HG03558 (cell line): ENCODE data around the gene UBFD1.
"Not testable (repeated sequence)": the region's sequence is repeated elsewhere in the genome, so short reads cannot be mapped to it uniquely, and the experiment has no call there.

Experiments
- ATAC-seq: cut with Tn5 transposase; IDR thresholded peaks from one replicate; pipeline ENCODE4 v1.9.1; 2021; ENCODE audit warnings: moderate number of reproducible peaks; ENCODE audit not compliant: unreplicated experiment; ENCODE audit errors: extremely low read depth

UBFD1 gene

DNA sequence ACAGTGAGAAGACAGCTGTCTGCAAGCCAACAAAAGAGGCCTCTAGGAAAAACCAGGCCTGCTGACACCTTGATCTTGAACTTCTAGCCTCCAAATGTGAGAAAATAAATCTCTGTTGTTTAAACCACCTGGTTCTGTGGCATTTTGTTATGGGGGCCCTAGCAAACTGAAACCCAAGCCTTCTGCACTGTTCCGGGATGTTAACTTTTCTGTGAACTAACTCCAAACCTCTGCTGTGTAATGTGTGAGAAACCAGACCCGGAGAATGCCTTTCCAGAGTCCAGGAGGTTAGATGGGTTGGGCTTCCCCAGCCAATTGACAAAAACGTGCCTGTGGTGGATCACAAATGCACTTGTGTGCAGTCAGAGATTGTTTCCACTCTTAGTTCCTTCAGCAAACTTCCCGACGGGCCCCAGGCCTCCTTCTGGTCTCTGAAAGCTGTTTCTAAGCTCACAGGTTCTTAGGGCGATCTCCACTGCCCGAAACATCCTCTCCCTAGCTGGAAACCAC, 33.6 kb upstream of the UBFD1 start:
- no peak for ATAC-seq

DNA sequence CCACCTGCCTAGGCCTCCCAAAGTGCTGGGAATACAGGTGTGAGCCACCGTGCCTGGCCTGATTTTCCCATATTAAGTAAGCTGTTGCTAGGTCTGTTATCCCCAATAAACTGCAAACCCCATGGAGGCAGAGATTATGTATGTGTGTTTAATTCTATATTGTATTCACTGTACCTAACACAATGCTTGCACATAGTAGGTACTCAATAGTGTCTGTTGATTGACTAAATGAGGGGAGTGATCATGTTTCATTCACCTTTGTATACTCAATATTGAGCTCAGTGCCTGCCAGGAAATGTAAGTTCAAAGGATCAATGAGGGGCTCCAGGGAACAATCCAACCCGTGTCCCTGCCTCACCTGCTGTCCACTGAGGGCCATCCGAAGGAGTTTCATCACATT, 32.6 kb upstream of the UBFD1 start:
- ATAC-seq = no peak

DNA sequence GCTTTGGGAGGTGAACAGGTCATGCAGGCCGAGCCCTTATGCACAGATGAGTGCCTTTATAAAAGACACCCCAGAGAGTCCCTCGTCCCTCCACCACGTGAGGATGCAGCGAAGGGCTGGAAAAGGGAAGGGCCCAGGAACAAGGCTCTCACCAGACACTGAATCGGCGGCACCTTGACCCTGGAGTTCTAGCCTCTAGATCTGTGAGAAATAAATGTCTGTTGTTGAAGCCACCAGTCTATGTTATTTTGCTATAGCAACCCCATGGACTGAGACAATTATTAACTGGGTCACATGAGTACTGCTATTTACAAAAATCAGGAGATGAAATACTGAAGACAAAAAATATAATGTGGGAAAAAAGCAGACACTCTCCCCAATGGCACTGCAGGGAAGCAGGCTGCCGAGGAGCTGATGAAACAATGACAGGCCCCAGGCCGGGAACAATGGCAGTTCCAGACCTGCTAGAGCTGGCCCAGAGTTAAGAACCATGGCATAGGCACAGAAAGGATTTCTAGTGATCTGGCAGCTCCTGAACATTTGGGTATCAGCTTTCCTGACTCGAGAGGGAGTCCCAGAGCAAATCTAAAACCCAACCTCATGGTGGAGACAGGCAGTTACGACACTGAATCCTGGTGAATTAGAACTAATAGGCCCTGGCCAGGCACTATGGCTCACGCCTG, 29.4 kb upstream of the UBFD1 start:
- ATAC-seq = no peak

DNA sequence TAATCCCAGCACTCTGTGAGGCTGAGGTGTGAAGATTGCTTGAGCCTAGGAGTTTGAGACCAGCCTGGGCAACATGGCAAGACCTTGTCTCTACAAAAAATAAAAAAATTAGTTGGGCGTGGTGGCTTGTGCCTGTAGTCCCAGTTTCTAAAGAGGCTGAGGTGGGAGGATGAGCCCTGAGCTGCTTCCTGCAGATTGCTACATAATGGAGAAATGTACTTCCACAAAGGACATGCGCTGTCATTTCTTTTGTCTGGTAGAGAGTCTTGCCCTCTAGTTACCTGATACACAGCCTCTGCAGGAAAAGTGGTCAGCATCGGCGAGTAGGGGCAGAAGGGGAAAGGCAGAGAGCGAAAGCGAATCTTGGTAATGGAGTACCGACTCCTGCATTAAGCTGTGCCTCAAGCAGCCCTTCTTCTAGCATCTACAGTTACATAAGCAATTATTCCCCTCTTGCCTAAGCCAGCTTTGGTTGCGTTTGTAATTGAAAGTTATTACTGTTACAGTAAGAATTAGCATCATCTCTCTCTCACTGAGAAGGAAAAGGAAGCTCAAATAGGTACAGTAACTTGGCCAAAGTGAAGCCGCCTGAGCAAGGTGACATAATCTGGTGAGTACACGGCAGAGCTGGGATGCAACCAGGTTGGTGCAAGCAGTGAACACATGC, 28.8 kb upstream of the UBFD1 start:
- no peak for ATAC-seq

DNA sequence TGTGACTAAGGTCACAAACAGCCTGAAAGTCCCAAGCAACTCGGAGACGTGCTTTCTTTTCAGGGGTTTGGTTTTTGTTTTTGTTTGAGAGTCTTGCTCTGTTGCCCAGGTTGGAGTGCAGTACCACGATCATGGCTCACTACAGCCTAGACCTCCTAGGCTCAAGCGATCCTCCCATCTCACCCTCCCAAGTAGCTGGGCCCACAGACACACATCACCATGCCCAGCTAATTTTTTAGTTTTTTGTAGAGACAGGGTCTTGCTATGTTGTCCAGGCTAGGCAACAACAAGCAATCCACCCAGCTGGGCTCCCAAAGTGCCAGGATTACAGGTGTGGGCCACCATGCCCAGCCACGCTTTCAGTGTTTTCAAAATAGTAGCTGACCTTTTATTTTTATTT, 27.5 kb upstream of the UBFD1 start:
- no peak for ATAC-seq

DNA sequence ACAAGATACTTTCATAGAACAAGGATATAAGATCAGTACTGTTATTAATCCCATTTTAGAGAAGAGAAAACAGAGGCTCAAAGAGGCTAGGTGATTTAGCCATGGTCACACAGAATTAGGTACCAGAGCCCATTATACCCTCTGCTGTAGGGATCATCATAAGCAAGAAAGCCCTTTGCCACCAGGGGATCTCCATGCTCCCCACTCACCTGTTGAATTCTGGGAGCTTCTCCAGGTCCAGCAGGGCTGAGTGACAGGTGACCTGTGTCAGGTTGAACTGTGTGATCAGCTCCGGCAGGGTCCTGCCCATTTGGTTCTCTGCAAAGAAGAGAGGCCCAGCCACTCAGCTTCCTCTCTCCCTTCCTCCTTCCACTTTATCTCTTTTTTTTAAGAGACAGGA, 25.1 kb upstream of the UBFD1 start:
- ATAC-seq = no peak

DNA sequence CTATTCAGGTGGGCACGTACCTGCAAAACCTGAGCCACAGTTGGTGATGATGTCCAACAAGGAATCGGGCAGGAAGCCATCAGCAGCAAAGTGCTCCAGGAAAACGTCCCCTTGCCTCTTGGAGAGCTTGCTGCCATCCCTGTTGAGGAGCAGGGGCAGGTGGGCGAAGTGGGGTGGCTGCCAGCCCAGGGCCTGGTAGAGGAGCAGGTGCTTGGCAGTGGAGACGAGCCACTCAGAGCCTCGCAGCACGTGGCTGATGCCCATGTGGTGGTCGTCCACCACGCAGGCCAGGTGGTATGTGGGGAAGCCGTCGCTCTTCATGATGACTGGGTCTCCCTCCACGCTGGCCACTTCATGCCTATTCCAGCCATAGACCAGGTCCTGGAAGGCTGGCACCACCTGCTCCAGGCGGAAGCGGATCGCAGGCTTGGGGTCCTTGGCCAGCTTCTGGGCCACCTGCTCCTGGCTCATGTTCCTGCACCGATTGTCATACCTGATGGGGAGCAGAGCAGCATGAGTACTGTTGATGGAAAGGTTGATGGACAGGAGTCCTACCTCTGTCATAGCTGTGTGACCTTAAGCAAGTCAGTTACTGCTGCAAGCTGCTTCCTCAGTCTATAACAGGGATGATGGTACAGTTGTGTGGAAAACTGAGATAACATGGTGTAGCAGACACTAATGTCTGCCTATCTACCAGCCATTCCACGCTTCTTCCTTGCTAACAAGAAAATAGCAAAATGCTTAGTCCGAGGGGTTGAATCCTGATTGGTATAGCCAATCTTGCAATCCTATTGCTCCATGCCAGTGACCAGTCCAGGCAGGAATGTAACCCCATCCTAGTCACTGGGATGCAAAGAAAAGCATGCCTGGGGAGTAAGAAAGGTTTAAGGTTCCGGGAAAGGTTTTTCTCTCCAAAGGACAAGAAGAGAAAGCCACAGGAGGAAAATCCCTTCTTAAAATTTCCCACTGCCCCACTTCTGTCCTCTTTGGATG, 22.4 kb upstream of the UBFD1 start:
- no peak for ATAC-seq

DNA sequence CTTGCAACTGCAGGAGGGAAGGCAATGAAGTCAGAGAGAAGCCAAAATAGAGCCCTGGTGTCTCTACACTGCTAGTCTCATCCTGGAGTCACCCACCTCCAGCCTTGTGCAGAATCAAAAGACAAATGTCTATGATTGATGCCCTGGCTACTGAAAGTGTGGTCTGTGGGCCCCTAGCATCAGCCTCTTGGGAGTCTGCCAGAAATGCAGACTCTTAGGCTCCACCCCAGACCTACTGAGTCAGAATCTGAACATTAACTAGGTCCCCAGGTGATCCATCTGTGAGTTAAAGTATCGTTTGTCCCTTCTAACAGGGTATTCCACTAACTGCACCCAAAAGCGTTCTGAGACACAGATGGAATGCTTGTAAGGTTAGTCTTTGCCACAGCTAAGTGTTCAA, 21.6 kb upstream of the UBFD1 start:
- no peak for ATAC-seq

DNA sequence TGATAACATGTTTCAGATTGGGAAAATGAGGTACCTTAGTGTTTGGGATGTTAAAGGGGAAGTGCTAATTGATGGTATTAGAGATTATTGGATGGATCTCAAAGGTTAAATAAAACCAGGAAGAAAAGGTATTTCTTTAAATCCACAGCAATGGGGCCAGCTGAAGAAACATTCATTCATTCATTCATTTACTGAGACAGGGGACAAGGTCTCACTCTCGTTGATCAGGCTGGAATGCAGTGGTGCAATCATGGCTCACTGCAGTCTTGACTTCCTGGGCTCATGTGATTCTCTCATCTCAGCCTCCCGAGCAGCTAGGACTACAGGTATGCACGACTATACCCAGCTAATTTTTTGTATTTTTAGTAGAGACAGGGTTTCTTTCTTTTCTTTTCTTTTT, 20.1 kb upstream of the UBFD1 start:
- no peak for ATAC-seq

DNA sequence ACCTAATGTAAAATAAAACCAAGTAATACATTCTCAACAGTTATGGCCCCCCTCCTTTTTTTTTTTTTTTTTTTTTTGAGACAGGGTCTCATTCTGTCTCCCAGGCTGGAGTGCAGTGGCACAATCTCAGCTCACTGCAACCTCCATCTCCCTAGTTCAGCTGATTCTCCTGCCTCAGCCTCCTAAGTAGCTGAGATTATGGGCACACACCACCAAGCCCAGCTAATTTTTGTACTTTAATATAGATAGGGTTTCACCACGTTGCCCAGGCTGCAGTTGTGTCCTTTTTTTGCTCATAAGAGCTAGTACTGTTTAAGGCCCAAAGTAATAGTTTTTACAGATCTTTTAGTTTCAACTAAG, 18.6 kb upstream of the UBFD1 start:
- no peak for ATAC-seq

DNA sequence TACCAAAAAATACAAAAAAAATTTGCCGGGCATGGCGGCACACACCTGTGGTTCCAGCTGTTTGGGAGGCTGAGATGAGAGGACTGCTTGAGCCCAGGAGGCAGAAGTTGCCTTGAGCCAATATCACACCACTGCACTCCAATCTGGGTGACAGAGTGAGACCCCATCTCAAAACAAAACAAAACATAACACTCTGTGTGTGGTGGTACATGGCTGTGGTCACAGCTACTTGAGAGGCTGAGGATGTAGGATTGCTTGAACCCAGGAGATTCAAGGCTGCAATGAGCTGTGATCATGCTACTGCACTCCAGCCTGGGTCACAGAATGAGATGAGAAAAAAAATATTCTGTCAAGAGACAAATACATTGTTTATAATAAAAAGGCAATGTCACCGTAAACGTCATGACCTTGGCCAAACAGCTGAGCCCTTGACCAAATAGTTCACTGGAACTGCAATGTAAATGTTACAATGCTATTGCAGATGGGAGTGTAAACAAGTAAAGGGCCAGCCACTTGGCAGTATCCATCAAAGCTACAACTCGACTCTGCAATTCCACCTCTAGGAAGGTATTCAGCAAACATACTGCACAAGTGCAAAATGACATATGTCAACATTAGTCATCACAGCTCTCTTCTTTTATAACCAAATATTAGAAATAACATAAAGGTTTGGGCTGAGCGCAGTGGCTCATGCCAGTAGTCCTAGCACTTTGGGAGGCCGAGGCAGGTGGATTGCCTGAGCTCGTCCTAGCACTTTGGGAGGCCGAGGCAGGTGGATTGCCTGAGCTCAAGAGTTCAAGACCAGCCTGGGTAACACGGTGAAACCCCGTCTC, 17.3 kb upstream of the UBFD1 start:
- ATAC-seq = no peak

DNA sequence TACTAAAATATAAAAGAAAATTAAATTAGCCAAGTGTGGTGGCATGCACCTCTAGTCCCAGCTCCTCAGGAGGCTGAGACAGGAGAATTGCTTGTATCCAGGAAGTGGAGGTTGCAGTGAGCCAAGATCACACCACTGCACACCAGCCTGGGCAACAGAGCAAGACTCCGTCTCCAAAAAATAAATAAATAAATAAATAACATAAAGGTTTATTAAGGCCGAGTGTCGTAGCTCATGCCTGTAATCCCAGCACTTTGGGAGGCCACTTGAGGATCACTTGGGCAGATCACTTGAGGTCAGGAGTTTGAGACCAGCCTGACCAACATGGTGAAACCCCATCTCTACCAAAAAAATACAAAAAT, 16.7 kb upstream of the UBFD1 start:
- not testable (repeated sequence) for ATAC-seq

DNA sequence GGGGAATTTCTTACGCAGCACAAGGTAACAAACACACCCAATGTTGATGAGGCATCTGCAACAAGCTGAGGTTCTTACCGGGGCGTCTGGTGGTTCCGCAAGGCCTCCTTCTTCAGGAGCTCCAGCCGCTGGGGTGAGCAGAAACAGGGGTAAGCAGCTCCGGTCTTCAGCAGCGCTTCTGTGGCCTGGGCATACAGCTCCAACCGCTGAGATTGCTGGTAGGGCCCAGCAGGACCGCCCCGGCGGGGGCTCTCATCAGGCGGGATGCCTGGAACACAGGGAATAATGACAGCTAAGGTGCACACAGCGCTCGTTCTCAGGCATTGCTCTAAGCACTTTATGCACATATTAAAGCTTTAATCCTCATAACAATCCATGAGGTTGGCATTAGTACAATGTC, 13.1 kb upstream of the UBFD1 start:
- ATAC-seq = no peak

DNA sequence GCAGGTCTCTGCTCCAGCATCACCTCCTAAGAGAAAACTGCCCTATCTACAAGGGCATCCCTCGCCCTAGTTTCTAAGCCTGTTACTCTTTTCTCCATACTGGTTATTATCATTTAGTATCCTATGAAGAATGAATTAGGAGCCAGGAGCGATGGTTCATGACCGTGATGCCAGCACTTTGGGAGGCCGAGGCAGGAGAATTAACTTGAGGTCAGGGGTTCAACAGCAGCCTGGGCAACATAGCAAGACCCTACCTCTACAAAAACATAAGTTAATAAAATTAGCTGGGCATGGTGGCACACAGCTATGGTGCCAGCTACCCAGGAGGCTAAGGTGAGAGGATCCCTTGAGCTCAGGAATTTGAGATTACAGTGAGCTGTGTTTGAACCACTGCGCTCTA, 7.6 kb upstream of the UBFD1 start:
- ATAC-seq = no peak

DNA sequence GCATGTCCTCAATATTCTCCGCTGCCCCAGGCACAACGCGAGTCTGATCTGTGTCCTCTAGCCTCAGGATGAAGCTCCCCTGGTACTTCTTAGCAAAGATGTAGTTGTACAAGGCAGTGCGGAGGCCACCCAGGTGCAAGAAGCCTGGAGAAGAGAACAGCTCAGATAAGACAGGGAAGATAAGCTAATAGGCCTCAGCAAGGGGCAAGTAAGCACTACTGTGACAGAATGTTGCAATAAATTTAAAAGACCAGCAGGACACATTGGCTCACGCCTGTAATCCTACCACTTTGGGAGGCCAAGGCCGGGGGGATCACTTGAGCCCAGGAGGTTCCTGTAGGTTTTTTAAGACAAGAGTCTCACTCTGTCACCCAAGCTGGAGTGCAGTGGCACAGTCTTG, 5.4 kb upstream of the UBFD1 start:
- no peak for ATAC-seq

DNA sequence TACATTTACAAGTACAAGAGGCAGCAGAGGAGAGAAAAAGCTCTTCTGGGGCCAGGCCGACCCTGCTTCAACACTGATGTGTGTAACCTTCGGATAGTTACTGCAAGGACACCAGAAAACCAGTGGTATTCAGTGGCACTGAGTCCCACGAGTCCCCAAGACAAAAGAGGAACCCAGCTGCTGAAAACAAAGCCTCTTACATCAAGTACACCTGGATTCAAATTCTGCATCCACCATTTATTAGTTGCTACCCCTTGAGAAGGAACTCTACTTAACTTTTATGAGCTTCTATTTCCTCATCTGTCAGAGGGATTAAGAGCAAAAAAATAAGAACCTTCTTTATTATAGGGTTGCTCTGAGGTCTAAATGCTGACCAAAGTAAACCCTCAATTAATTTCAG, 3.0 kb upstream of the UBFD1 start:
- no peak for ATAC-seq

DNA sequence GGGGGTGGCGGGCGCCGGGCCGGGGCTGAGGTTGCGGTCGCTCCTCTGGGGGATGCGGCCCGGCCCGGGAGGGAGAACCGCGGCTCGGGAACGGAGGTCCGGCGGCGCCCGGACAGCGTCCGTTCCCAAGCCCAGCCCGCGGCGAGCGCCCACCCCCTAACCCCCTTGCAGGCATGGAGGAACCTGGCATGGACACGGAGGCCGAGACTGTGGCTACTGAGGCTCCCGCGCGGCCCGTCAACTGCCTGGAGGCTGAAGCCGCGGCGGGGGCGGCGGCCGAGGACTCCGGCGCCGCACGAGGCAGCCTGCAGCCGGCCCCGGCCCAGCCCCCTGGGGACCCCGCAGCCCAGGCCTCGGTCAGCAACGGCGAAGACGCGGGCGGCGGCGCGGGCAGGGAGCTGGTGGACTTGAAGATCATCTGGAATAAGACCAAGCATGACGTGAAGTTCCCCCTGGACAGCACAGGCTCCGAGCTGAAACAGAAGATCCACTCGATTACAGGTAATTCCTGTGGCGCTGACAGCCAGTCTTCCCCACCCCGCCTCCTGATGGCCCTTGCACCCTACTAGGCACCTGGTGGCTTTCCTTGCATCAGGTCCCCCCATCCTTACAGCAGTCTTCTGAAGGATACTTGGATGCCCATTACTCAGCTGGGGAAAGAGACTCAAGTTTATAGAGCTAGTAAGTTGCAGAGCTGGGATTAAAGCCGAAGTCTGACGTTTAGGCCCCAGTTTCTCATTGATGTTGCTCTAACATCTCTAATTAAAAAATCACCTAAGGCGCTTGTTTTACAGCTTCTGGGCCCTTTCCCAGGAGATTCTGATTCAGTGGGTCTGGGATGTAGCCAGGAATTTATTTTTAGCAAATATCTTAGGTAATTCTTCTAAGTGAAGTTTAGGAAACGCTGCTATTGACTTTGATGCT, 514 bp downstream of the UBFD1 start:
- ATAC-seq = no peak

DNA sequence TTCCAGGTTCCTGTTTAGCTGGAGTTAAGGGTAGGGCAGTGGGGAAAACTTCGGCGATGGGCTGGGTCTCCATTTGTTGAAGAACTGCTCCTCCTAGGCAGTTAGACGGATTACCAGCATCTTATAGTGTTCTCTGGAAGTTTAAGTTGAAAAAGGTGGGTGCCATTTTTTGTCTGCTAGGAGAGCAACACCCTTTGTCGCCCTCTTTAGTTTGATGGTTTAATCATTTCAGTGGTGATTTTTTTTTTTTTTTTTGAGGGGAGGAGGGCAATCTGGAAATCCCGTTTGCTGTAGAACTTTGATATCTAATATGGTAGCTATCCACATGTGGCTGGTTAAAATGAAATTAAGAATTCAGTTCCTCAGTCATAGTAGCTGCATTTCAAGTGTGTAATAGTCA, 4.1 kb downstream of the UBFD1 start:
- ATAC-seq = no peak

DNA sequence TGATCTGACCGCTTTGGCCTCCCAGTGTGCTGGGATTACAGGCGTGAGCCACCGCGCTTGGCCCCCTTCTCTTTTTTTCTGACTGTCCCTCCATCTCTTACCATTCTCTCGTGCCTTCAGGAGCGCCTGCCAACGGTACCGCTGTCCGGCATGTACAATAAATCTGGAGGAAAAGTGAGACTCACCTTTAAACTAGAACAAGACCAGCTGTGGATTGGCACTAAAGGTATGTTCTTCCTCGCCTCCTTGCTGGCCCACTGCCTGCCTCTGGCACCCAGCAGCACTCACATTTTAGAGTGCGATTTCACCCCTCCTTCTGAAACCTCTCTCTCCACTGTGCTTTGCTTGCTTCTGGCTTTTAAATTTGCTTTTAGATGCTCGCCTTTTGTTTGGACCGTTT, 5.0 kb downstream of the UBFD1 start:
- ATAC-seq = no peak
